Measurements from ENCODE around the gene PTGES3.

GRCh38 chr12:56657416-56658379 is 30.4 kb downstream of the PTGES3 start:
- no peak for TF ChIP-seq ZNF70 (CRISPR knock-in tag; IDR thresholded peaks at IDR 0.05)
- no peak for TF ChIP-seq SNAI2 (CRISPR knock-in tag; IDR thresholded peaks at IDR 0.05)
- no peak for TF ChIP-seq ZC3H10 (CRISPR knock-in tag; IDR thresholded peaks at IDR 0.05)
- TF ChIP-seq ZNF8 (CRISPR knock-in tag; IDR thresholded peaks at IDR 0.05) = no peak
